Kidney epithelial cell (primary cell): ENCODE results near the gene EPB41L1. TPM values are rescaled to one million over a fixed set of nuclear protein-coding genes. Genes with fewer than 3 reads are reported as not detected.

Source experiments
- DNase-seq: peaks from one replicate; pipeline ENCODE4 v3.0.0-alpha.2; 2010; ENCODE audit warnings: low read depth
- H3K27me3 ChIP-seq: 2 replicates; pipeline ENCODE4 v1.6.0; 2011; ENCODE audit warnings: low read length; ENCODE audit not compliant: control insufficient read depth, insufficient read depth
- H3K36me3 ChIP-seq: 2 replicates; pipeline ENCODE4 v1.5.1; 2011; ENCODE audit warnings: low read length; ENCODE audit not compliant: control insufficient read depth, insufficient read depth
- H3K4me3 ChIP-seq: 2 replicates; pipeline ENCODE4 v1.5.1; 2011; ENCODE audit warnings: low read depth, mild to moderate bottlenecking, control low read depth, low read length
- CTCF ChIP-seq: IDR thresholded peaks from 2 replicates; pipeline ENCODE4 v1.5.1; 2011; ENCODE audit warnings: mild to moderate bottlenecking, moderate library complexity, low read length, control low read depth, inconsistent platforms; ENCODE audit not compliant: insufficient read depth, poor library complexity, severe bottlenecking
- total RNA-seq: library from RNA; depleted of rRNA; stranded (reverse); fragments of >200 nt; gene quantifications from 2 replicates; pipeline ENCODE4 v1.2.3, GENCODE V29; 2015

Gene EPB41L1
- total RNA-seq, 1 donor from 2014 or later: 25.0 TPM

- Histone ChIP-seq H3K27me3 (peaks cover 3% of the 10 kb centered on the region), H3K4me3 (no peak overlapping the region), H3K36me3 (no peaks in the 10 kb centered on the region)
- no peak for DNase-seq
- TF ChIP-seq CTCF: no peak
Observed at GRCh38 chr20:36266189-36266588, 111.6 kb downstream of the EPB41L1 start.

GRCh38 chr20:36267605-36268381, 113.3 kb downstream of the EPB41L1 start:
- H3K36me3 ChIP-seq: no peaks in the 10 kb centered on the region
- no peak overlapping the region for H3K4me3 ChIP-seq
- H3K27me3 ChIP-seq: peaks cover 3% of the 10 kb centered on the region
- no peak for TF ChIP-seq CTCF
- no peak for DNase-seq

- TF ChIP-seq CTCF: no peak
- H3K4me3 ChIP-seq: no peak overlapping the region
- H3K27me3 ChIP-seq: peaks cover 5% of the 10 kb centered on the region
- DNase-seq: no peak
- H3K36me3 ChIP-seq: no peaks in the 10 kb centered on the region
Observed at GRCh38 chr20:36268440-36269342, 114.2 kb downstream of the EPB41L1 start.

GRCh38 chr20:36269507-36269906, 115.0 kb downstream of the EPB41L1 start:
- no peaks in the 10 kb centered on the region for H3K36me3 ChIP-seq
- peaks cover 11% of the 10 kb centered on the region for H3K27me3 ChIP-seq
- no peak for DNase-seq
- no peak overlapping the region for H3K4me3 ChIP-seq
- no peak for TF ChIP-seq CTCF

- H3K36me3 ChIP-seq: no peaks in the 10 kb centered on the region
- TF ChIP-seq CTCF: no peak
- H3K4me3 ChIP-seq: no peak overlapping the region
- no peak for DNase-seq
- peaks cover 14% of the 10 kb centered on the region for H3K27me3 ChIP-seq
Observed at GRCh38 chr20:36270744-36271638, 116.5 kb downstream of the EPB41L1 start.
